GM12872 (cell line): ENCODE results near the gene CHADL.

Experiments
- CTCF ChIP-seq: IDR thresholded peaks from 3 replicates; pipeline ENCODE4 v1.5.1; 2011; ENCODE audit warnings: low read depth, mild to moderate bottlenecking, low read length, moderate library complexity; ENCODE audit not compliant: insufficient read depth

Gene CHADL, protein sequence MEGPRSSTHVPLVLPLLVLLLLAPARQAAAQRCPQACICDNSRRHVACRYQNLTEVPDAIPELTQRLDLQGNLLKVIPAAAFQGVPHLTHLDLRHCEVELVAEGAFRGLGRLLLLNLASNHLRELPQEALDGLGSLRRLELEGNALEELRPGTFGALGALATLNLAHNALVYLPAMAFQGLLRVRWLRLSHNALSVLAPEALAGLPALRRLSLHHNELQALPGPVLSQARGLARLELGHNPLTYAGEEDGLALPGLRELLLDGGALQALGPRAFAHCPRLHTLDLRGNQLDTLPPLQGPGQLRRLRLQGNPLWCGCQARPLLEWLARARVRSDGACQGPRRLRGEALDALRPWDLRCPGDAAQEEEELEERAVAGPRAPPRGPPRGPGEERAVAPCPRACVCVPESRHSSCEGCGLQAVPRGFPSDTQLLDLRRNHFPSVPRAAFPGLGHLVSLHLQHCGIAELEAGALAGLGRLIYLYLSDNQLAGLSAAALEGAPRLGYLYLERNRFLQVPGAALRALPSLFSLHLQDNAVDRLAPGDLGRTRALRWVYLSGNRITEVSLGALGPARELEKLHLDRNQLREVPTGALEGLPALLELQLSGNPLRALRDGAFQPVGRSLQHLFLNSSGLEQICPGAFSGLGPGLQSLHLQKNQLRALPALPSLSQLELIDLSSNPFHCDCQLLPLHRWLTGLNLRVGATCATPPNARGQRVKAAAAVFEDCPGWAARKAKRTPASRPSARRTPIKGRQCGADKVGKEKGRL

DNA sequence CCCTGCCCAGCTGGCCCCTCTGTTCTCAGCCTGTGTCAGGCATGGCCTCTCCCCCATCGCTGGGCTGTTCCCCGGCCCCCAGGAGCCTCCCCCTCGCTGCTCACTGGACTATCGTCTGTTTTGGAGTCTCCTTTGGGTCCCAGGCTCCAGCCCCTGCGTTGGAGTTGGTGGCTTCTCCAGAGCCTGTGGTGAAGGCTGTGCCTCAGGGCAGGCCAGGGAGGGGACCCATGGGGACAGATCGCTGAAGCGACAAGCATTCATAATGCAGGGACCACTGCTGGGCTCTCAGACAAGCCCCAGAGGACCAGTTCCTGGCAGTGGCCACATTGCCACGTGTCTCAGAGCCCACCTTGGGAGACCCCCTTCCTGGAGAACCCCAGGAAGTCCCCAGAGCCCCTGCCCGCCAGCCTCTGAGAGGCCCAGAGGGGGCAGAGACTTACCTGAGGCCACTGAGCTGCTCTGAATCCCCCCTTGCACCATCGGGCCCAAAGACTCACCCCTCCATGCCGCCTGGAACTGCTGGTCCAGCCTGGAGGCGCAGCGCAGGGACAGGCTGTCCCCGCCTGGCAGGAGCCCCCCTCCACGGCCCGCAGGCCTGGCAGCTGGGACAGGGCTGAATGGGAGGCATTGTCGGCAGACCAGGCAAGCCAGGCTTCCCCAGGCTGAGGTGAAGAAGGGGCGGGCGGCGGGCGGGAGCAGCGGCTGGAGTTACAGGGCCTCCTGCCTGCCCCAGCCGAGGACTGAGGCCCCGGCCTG is at the start of gene CHADL:
Gene CHADL (minus strand): TSS at position 555 of the 756 bp plus-strand sequence. CDS start 50 bp downstream, at position 505.
- no peak for TF ChIP-seq CTCF

- no peak for TF ChIP-seq CTCF
These were observed 48.9 kb upstream of the CHADL start for GRCh38 chr22:41289671-41290070.

- no peak for TF ChIP-seq CTCF
These were observed 47.7 kb upstream of the CHADL start for GRCh38 chr22:41288245-41288946.

GRCh38 chr22:41286639-41287091 is 45.9 kb upstream of the CHADL start:
- TF ChIP-seq CTCF = no peak

DNA sequence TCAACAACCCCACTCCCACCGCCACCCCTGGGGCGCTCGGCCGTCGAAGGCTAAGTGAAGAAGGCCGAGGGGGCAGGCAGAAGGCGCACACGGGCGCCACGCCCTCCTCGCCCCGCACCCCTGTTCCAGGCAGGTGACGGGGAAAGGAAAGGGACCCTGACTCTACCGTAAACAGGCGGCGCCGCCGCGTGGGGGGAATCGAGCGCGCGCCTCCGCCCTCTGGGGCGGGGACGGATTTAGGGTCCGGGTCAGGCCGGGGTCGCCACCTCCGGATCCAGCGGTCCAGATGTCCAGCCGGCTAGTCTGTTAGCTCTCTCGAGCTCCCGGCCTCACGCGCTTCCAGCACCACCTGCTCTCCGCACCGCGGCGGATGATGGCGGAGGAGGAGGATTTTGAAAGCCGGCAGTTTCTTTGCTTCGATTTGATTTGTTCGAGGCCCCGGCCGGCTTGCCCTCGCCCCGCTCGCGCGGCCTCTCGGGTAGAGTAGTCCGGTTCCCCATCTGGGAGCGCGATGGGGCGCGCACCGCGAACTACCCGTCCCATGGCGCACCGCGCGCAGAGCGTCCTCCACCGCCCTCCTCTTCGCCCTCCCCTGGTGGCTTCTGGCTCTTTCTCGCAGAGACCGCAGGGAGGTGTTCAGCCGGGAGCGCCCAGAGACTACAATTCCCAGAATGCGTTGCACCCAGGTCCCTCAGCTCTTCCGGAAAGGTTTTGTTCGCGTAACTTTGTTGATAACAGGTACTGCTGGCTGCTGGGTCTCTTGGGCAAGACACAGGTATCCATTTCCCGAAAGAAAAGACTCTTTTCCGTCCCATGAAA is 45.3 kb upstream of the CHADL start, which contains the start of gene RANGAP1:
Gene RANGAP1 (minus strand): TSS at position 368 of the 819 bp plus-strand sequence. CDS start 5,143 bp downstream, outside the sequence.
- TF ChIP-seq CTCF = 0 out of 3 replicates have a peak, but pooled peaks have one; percentile 11

- TF ChIP-seq CTCF = no peak
These were observed 44.7 kb upstream of the CHADL start for GRCh38 chr22:41285441-41285819.
